ENCODE data around the gene PMM1.
A peak's percentile ranks its signal among the peaks of the same experiment; 100 is the strongest.
"Not testable (repeated sequence)": the region's sequence is repeated elsewhere in the genome, so short reads cannot be mapped to it uniquely, and the experiment has no call there.

PMM1 gene

DNA sequence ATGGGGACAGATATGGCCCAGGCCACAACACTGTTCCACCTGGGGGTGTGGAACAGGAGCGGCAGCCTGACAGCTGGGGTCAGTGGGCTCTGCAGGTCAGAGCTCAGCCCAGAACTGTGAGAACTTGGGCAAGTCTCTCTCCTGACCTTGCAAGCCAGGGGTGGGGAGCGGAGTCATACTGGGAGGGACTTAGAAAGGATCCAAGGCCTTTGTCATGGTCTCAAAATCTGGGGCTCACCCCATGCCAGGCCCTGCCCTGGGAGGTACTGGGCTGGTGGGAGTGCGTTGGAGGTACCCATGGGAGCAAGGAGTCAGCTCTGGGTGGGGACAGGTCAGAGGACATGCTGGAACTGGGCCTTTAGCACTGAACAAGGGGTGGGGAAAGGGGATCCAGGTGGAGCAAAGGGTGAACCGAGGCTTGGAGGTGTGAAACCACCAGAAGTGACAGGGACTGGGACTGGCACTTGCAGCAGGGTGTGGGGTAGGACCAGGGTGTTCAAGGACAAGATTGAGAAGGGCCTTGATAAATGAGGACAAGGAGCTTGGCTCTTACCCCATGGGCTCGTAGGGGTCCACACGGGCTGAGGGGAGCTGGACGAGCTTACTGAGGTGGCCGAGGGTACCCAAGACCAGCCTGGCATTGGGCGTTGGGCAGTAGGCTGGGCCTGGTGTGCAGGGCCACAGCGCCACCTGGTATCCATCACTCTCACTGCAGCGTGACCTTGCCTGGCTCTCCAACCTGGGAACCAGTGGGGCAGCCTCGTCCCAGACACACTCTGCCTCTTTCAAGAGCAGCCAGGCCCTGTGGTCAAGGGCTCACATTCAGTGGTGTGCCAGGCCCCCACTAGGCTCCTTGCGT, 7.4 kb upstream of the PMM1 start:
- DNase-seq = peak; percentile 66

DNA sequence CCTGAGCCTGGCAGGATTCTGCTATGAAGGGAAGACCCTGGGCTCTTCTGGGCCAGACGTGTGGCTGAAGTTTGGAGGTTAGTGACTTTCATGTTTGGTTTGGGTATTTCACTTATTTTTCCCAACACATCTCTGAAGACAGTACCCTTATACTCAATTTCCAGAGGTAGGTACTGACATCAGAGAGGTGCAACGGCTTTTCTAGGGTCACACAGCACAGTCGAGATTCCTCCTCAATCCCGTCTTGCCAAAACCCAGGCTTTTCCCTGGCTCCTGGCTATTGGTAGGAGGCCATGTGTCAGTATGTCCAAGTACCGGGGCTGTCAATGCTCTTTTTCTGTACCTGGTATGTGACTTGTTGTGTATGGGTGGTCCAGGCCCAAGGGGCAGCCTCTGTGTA, 6.1 kb upstream of the PMM1 start:
- no peak for DNase-seq

DNA sequence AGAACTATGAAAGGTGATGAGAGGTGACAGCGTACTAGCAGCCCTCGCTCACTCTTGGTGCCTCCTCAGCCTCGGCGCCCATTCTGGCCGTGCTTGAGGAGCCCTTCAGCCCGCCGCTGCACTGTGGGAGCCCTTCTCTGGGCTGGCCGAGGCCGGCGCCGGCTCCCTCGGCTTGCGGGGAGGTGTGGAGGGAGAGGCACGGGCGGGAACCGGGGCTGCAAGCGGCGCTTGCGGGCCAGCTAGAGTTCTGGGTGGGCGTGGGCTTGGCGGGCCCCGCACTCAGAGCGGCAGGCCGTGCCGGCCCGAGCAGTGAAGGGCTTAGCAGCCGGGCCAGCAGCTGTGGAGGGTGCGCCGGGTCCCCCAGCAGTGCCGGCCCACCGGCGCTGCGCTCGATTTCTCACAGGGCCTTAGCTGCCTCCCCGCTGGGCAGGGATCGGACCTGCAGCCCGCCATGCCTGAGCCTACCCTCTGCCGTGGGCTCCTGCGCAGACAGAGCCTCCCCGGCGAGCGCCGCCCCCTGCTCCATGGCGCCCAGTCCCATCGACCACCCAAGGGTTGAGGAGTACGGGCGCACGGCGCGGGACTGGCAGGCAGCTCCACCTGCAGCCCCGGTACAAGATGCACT, 3.8 kb upstream of the PMM1 start:
- DNase-seq = not testable (repeated sequence)

DNA sequence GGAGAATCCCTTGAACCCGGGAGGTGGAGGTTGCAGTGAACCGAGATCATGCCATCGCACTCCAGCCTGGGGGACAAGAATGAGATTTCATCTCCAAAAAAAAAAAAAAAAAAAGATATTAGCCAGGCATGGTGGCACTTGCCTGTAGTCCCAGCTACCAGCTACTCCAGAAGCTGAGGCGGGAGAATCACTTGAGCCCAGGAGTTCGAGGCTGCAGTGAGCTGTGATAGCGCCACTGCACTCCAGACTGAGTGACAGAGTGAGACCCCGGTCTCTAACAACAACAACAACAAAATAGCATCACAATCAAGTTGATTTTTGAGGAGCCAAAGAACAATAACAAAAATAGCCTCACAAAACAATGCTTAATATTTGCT, 2.3 kb downstream of the PMM1 start:
- no peak for DNase-seq

DNA sequence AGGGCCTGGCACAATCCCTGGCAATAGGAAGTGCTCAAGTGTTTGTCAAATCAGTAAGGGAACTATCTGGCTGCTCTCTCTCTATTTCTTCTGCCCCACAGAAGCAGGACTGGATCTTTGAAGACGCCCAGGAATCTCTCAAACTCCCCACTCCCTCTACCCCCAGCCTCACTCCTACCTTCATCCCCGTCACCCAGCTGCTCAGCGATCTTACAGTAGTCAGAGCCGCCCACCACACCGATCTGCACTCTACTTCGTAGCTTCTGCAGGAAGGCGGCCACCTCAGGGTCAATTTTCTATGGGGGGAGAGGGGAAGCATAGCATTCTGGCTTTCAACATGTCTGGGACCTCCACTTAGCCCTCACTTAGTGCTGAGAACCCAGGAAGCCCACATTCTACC, 3.7 kb downstream of the PMM1 start:
- no peak for DNase-seq

DNA sequence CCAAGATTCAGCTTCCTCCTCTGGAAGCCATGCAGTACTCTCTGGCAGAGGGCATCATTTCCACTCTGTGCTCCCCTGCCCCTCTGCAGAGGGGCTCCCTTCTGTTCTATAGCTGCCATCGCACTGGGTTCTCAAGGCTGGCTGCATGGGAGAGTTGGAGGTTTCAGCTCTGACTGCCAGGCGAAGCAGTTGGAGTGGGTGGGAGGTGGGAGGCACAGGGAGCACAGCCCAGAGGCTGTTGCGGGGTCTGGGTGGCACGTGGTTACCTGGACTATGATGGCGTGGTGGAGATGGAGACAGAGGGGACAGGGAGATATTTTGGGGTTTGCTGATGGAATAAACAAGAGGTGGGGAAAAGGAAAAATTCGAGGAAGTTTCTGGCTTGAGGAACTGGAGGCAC, 4.8 kb downstream of the PMM1 start:
- no peak for DNase-seq

DNA sequence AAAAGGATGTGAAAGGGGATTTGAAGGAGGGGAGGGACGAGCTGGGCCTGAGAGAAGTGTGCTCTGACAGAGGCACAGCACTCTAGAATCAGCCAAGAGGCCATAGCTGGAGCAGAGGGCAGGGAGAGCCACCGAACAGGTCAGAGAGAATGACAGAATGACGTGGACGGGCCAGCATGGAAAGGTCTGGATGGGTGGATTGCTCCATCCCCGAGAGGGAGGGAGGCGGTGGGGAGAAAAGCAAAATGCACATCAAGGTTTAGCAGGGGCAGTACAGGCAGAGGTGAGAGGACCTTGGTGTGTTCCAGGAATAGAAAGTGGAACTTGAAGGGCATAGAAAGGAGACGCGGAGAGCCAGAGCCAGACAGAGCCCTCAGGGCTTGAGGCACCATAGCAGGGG, 6.9 kb downstream of the PMM1 start:
- no peak for DNase-seq

DNA sequence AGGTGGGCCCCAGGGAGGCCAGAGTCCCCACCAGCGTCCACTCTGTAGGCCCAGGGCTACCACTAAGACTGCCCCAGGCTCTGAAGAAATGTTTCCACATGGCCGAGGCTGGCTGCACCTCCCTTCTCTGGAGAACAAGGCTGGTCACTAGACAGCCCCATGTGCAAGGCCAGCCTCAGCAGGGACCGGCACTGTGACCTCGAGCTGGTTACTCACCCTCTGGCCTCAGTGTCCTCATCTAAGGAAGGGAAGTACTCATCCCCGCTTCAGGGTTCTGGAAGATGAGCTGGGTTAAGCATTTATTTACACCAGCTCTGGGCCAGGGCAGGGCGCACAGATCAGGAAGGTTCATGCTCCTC, 9.7 kb downstream of the PMM1 start:
- DNase-seq = no peak

DNA sequence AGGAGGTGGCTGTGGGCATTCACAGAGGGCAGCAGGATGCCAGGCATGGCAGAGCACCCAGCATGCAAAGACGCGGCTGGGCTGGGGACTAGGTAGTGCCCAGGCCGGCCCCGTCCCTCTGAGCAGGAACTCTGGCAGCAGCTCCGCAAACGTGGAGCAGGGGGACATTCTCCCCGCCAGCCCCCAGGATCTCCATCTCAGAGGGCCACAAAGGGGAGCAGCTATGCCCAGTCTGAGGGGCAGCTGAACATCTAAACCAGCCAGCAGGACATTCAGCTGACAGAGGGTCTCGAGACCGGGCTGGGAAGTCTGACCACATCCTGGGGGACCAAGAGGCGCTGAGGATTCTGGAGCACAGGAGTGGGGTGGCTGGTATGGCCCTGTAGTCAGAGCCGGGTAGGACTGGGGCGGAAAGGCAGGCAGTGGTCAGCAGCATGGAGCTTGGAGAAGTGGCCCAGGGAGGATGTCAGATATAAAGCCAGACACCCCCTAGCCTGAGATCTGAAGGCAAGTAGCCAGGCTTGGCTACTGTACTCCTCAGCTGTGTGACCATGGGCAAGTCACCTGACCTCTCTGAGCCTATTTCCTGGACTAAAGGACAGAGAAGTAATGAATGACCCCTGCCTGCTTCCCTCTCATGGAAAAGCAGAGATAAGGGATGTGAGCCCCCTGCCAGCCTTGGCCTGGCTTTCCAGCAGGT, 10.2 kb downstream of the PMM1 start:
- DNase-seq = no peak

DNA sequence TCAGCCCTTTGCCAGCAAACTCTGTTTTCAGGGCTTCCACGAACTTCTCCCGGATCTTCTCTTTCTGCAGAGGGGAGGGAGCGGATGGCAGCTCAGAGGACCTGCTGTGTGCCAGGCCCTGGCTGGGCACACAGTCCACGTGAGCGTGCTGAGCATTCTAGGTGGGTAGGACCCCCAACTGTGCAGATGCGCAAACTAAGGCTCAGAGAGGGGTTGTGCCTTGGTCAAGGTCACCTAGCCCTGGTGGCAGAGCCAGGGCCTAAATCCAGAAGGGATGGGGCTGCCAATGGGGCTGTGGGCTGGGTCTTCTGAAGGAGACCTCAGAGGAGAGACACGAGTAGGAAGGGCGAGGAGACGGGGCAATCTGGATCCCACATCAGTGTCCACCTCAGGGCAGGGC, 10.8 kb downstream of the PMM1 start:
- no peak for DNase-seq

DNA sequence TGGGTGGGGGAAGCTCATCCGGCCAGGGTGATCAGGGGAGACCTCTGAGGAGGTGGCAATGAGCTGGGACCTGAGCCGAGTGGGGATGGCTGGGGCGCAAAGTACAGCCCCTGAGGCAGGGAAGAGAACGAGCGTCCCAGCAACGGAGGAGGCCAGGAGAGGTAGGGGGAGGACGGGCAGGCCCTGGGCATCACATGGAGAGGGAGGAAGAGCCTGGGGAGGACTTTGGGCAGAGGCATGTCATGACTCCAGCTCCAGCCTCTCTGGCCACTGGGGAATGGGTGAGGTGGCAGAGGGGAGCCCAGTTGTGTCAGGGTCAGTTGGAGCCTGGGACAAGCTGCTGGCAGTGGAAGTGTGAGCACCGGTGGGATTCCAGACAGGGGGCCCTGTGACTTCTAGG, 11.5 kb downstream of the PMM1 start:
- DNase-seq = no peak

DNA sequence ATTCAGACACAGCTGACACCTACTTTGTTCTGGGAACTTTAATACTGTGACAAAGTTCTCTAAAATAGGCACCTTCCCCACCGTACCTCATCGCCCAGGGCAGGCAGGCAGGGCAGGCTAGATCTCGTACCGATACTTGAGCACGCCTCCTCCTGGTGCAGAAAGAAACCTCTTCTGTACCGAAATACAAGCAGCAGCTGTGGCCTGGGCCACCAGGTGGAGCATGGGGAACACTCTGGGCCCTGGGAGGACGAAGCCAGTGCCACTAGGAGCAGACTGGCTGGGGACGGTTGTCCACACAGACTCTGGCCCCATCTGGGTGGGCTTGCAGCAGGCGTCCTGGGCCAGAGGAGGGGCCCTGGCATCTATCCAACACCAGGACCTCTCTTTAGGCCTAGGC, 12.8 kb downstream of the PMM1 start:
- DNase-seq = no peak

DNA sequence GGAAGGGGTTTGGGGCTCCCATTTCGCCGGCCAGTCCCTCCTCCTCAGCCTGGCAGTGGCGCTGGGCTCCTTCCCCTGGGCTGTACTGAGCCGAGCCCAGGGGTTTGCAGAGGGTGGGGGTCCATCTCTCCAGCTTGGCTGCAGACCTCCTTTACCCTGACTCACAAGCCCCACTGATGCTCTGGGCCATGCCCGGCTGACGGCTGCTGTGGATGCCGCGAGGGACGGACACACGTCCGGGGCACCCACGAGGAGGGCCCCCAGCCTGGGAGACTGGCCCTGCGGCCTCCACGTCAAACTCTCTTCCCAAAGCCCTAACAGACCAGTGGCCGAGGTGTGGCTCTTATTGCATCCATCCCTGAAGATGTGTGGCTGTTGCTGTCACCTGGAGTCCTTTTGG, 14.1 kb downstream of the PMM1 start:
- no peak for DNase-seq

DNA sequence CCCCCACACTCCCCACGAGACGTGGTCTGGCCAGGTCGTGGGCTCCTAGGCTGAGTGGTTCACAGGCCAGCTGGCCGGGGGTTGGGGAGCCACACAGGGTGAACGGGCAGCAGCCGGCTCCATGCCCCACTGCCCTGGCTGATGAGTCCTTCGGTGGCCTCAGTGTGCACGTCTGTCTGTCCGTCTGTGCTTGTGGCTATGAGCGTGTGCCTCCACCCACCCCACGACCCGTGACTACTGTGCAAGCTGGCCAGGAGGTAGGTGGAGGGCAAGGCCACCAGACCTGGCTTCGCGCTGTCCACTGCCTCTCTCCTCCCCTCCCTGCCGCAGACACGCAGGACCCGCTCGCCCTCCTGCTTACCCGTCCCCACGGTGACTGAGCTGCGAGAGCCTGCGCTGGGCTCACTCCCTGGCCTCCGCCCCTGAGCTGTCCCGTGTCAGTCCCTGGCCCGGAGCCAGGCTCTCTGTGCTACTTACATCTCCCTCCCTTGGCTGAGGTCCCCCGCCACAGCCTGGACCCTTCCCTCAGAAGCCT, 14.7 kb downstream of the PMM1 start:
- DNase-seq = no peak

DNA sequence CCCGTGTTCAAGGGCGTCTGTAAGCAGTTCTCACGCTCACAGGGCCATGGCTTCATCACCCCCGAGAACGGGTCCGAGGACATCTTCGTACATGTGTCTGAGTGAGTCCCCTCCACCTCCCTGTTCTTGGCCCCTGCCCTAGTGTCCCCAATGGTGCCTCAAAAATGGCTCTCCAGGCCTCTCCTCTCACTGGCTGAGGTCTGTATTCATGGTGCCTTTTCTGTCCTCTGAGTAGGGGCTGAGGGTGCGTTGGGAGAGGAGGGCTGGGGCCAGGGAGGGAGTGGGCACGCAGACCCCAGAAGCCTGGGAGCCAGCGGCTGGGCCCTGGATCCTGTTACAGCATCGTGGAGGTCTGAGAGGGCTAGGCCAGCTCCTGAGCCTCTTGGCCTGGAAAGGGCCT, 16.0 kb downstream of the PMM1 start:
- DNase-seq = no peak

DNA sequence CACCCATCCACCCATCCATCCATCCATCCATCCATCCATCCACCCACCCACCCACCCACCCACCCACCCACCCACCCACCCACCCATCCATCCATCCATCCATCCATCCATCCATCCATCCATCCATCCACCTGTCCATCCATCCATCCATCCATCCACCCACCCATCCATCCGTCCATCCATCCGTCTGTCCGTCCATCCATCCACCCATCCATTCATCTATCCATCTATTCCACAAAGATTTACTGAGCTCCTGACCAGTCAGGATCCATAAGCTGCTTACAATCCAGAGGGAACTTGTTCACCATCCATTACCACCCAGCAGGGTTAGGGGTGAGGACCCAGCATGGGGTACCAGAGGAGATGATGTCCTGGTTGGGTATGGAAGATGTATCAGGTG, 17.3 kb downstream of the PMM1 start:
- not testable (repeated sequence) for DNase-seq

DNA sequence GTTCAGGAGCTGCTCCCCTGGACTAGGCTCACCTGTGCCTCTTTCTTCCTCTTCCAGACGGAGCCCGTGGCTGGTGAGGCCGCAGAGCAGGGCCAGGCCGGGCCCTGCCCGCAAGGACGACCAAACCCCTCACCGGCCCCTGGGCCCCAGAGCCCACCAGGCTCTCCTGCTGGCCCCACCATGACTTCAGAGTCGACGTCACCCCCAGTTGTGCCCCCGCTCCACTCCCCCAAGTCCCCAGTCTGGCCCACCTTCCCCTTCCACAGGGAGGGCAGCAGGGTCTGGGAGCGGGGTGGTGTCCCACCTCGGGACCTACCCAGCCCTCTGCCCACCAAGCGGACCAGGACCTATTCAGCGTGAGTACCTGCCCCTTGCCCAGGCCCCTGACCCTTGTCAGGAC, 17.9 kb downstream of the PMM1 start:
- DNase-seq = no peak

DNA sequence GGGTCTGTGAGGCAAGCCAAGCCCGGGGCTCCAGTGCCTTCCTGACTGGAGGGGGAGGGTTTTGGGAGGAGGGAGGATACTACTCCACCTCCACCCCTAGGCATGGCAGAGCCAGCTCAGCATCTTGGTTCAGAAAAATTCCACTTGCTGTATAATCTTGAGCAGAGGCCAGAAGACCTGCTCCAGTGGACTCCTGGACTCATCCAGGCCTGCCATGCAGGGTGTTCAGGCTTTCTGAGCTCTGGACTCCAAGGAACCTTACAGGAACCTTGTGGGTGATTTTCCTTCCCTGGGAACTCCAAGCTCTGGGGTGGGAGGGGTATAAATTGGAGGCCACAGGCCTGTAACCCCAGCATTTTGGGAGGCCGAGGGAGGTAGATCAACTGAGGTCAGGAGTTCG, 19.4 kb downstream of the PMM1 start:
- no peak for DNase-seq

DNA sequence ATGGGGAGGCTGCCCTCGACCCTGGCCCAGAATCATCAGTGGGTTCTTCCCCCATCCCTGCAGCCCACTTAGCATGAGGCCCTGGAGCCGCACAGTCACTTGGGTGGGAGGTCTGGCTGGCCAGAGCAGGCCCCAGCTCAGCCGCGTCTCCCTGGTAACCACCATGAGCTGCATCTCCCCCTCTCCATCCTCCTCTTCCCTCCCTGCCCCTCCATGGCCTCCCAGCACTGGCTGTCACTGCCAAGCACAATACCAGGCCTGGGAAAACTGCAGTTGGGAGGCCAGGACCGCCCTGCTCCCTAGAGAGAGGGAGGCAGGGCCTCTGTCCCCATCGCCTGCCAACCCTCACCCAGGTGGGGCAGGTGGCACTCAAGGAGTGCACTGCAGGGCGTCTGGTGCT, 20.8 kb downstream of the PMM1 start:
- no peak for DNase-seq

DNA sequence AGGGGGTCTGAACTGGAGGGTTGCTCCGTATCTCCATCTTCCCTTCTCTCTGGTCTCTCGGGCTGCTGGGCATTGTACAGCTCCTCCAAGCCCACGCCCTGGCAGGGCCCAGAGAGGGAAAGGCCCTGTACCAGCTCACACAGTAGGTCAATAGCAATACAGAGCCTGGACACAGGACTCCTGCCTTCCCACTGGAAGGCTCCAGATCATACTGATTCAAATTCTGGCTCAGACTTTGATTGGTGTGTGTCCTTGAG, 22.2 kb downstream of the PMM1 start:
- no peak for DNase-seq

DNA sequence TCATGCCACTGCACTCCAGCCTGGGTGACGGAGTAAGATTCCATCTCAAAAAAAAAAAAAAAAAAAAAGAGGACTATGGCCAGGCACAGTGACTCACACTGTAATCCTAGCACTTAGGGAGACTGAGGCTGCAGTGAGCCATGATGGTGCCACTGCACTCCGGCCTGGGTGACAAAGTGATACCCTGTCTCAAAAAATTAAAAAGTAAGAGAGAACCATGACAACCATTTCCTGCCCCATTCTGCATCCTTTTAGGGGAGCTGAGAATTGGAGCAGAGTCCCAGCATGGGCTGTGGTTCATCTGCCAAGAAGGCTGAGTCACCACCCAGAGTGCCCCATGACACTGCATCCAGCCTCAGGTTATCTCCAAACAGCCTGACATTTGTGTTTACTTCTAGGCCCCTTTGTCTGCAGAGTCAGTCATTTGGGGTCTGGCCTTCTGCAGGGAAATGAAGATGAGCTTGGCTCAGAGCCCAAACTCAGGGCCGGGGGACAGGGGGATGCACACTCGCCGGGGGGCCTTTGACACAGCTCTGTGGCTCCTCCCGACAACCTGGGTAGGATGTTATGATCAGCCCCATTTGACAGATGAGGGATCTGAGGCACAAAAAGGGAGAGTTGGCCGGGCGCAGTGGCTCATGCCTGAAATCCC, 24.1 kb downstream of the PMM1 start:
- no peak for DNase-seq

DNA sequence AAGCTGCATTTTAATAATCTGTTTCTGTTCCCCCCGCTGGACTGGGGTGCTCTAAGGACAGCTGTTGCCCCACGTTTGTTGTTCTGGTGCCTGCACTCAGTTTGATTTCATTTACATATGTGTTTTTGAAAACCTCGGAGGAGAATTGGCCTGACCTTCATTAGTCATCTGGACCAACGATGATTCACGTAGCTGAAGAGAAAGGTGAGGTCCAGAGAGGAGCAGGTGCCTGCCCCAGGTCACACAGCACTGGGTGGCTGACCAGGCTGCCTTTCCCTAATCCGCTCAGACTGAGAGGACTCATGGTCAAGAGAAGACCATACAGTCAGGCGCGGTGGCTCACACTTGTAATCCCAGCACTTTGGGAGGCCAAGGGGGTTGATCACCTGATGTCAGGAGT, 25.1 kb downstream of the PMM1 start:
- DNase-seq = no peak

DNA sequence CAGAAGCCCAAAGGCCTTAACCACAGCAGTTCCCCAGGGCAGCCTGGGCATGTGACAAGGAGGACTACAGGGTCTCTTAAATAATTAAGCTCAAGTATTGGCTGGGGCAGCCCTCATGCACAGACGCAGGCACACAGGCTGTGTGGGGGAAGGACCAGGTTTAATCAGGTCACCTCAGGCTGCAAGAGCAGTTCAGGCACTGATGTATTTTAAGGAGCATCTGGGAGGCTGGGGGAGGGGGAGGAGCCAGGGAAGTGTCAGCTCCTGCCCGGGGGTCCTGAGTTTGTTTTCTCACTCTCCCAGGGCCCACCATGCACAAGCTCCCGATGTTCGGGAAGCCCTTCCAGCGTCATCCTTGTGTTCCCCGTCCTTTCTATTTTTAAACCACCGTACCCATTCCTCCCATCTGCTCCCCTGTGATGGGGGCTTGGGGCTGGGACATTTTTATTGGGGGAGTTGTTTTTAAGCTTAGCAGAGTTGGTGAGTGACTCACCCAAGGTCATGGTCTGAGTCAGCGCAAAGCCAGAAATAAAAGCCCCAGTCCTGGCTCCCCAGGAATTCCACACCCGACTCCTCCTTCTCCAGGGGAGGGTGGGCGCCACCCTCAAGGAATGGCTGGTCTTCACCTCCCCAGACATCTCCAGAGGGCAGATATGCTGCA, 26.5 kb downstream of the PMM1 start:
- no peak for DNase-seq

All from NCI-H1105 treated with DMSO at 0.1 percent for 48 hours (cell line).